ENCODE measurements around the gene AGAP3. TPM values are rescaled to one million over a fixed set of nuclear protein-coding genes. Genes with fewer than 3 reads are reported as not detected.

The AGAP3 gene
- total RNA-seq, 4 donors from 2014 or later: 68.6 to 100 (median 72.2) TPM

GRCh38 chr7:151056283-151056665 is 30.0 kb upstream of the AGAP3 start:
- Histone ChIP-seq H3K27me3 (peaks cover 0 to 4% (median 0%) of the 10 kb centered on the region in 4 donors), H3K9me3 (no peaks in the 10 kb centered on the region), H3K4me3 (no peak overlapping the region), H3K27ac (no peak overlapping the region), H3K36me3 (peaks cover 0 to 16% (median 0%) of the 10 kb centered on the region in 3 donors), H3K4me1 (peaks cover 27 to 43% (median 43%) of the 10 kb centered on the region in 3 donors)
- DNase-seq: no peak
- intact Hi-C loops (cut with DNase I): no loop called here
- WGBS, 2 donors: 86 to 97% methylated on average over 4 to 6 of the region's 6 CpGs
- no peak for TF ChIP-seq POLR2A (IDR thresholded peaks at IDR 0.05)
- no peak for TF ChIP-seq CTCF (IDR thresholded peaks at IDR 0.05)

- intact Hi-C loops (cut with DNase I): no loop called here
- TF ChIP-seq CTCF (IDR thresholded peaks at IDR 0.05): peak in 1 of 6 experiments; percentile 4
- TF ChIP-seq POLR2A (IDR thresholded peaks at IDR 0.05): no peak
- 16 to 32% methylated on average over 14 of the region's 29 CpGs for WGBS, 2 donors
- Histone ChIP-seq H3K36me3 (peaks cover 0 to 17% (median 0%) of the 10 kb centered on the region in 3 donors), H3K27me3 (no peaks in the 10 kb centered on the region), H3K4me1 (peaks cover 32 to 45% (median 45%) of the 10 kb centered on the region in 3 donors), H3K4me3 (peak overlapping the region; percentile 56 to 87 (median 82)), H3K27ac (peak overlapping the region in 1 of 4 donors; percentile 64), H3K9me3 (no peaks in the 10 kb centered on the region)
- DNase-seq: no peak
Measured at GRCh38 chr7:151056666-151057505, 29.4 kb upstream of the AGAP3 start.

- Histone ChIP-seq H3K27me3 (no peaks in the 10 kb centered on the region), H3K27ac (peak within 1 kb of the TSS; percentile 85 to 99 (median 96)), H3K4me1 (peaks cover 39 to 52% (median 52%) of the 10 kb centered on the region in 3 donors), H3K9me3 (no peaks in the 10 kb centered on the region), H3K36me3 (peaks cover 0 to 24% (median 0%) of the 10 kb centered on the region in 3 donors), H3K4me3 (peak within 1 kb of the TSS; percentile 56 to 87 (median 82))
- intact Hi-C loops (cut with DNase I): no loop called here
- no peak for TF ChIP-seq POLR2A (IDR thresholded peaks at IDR 0.05)
- TF ChIP-seq CTCF (IDR thresholded peaks at IDR 0.05): no peak
- 0 to 1% methylated on average over 24 to 27 of the region's 30 CpGs for WGBS, 2 donors
- DNase-seq: no peak
Measured at GRCh38 chr7:151057506-151057988, 28.7 kb upstream of the AGAP3 start, which contains the start of gene CDK5. Gene CDK5 (minus strand): TSS chr7:151057897. CDS start chr7:151057848, 49 bp downstream.

GRCh38 chr7:151057989-151058780 is 28.1 kb upstream of the AGAP3 start:
- Histone ChIP-seq H3K27me3 (no peaks in the 10 kb centered on the region), H3K4me3 (peak overlapping the region; percentile 56 to 87 (median 82)), H3K27ac (peak overlapping the region; percentile 85 to 99 (median 96)), H3K36me3 (peaks cover 0 to 28% (median 0%) of the 10 kb centered on the region in 3 donors), H3K4me1 (peaks cover 42 to 58% (median 58%) of the 10 kb centered on the region in 3 donors), H3K9me3 (no peaks in the 10 kb centered on the region)
- 1 to 2% methylated on average over 8 to 23 of the region's 46 CpGs for WGBS, 2 donors
- TF ChIP-seq POLR2A (IDR thresholded peaks at IDR 0.05): peak in 3 of 4 donors; percentile 58 to 89 (median 79)
- TF ChIP-seq CTCF (IDR thresholded peaks at IDR 0.05): peak in 2 of 6 experiments; percentile 10 to 37
- DNase-seq: peak; percentile 94
- intact Hi-C loops (cut with DNase I): no loop called here

All from esophagus squamous epithelium (tissue), 5 donors.